Measurements from ENCODE around the gene THAP11.

The THAP11 gene

GRCh38 chr16:67878846-67879245, 36.7 kb downstream of the THAP11 start:
- TF ChIP-seq CTCF (IDR thresholded peaks at IDR 0.05), result no peak

GRCh38 chr16:67879462-67879861, 37.3 kb downstream of the THAP11 start:
- TF ChIP-seq CTCF (IDR thresholded peaks at IDR 0.05), result no peak

DNA sequence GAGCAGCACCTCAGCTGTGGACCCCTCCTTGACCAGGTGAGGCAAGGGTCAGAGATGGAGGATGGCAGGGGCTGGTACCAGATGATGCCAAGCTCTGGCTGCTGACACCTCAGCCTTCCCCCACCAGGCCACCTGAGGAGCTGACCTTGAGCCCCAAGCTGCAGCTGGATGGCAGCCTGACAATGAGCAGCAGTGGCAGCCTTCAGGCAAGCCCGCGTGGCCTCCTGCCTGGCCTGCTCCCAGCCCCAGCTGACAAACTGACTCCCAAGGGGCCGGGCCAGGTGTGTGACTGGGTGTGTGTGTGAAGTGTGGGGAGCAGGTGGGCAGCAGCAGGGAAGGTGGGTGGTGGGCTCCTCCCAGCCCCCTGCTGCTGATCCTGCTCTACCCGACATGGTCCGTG, 37.8 kb downstream of the THAP11 start:
- no peak for TF ChIP-seq CTCF (IDR thresholded peaks at IDR 0.05)

DNA sequence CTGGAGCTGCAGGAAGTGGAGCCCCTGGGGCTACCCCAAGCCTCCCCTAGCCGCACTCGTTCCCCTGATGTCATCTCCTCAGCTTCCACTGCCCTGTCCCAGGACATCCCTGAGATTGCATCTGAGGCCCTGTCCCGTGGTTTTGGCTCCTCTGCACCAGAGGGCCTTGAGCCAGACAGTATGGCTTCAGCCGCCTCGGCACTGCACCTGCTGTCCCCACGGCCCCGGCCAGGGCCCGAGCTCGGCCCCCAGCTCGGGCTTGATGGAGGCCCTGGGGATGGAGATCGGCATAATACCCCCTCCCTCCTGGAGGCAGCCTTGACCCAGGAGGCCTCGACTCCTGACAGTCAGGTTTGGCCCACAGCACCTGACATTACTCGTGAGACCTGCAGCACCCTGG, 38.5 kb downstream of the THAP11 start:
- no peak for TF ChIP-seq CTCF (IDR thresholded peaks at IDR 0.05)

- TF ChIP-seq CTCF (IDR thresholded peaks at IDR 0.05), result no peak
Observed at GRCh38 chr16:67881621-67882161, 39.6 kb downstream of the THAP11 start.

DNA sequence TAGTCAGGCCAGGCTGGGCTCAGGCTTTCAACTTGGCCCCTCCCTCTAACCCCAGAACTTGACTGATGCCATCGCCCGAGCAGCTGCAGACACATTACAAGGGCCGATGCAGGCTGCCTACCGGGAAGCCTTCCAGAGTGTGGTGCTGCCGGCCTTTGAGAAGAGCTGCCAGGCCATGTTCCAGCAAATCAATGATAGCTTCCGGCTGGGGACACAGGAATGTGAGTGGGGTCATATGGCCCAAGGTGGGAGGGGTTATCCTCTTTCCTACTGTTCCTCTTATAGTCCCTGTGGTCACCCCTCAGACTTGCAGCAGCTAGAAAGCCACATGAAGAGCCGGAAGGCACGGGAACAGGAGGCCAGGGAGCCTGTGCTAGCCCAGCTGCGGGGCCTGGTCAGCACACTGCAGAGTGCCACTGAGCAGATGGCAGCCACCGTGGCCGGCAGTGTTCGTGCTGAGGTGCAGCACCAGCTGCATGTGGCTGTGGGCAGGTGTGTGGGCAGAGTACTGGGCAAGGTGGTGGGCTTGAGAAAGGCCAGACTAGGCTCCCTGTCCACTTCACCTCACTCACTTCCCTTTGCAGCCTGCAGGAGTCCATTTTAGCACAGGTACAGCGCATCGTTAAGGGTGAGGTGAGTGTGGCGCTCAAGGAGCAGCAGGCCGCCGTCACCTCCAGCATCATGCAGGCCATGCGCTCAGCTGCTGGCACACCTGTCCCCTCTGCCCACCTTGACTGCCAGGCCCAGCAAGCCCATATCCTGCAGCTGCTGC, 40.4 kb downstream of the THAP11 start:
- no peak for TF ChIP-seq CTCF (IDR thresholded peaks at IDR 0.05)

DNA sequence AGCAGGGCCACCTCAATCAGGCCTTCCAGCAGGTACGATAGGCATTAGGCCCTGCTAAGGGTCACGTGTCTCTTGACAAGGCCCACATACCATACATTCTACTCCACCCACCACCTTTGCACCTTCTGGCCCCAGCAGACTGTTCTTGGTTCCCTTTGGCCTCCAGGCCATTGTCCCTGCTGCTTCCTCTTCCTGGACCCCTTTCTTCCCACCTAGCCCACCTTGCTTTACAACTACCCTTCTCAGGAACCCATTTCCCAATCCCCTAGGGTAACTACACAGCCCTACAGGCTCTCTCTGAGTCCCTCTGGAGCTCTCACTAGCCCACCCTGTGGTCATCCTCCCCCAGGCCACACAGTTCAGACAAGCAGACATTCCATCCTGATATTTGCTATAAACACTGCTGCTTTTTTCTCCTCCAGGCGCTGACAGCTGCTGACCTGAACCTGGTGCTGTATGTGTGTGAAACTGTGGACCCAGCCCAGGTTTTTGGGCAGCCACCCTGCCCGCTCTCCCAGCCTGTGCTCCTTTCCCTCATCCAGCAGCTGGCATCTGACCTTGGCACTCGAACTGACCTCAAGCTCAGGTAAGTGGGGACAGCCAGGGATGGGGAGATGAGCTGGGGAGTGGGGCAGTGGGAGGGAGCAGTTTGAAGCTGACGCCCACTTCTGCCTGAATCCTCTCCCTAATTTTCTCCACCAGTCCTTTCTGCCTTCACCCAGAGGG, 41.2 kb downstream of the THAP11 start:
- no peak for TF ChIP-seq CTCF (IDR thresholded peaks at IDR 0.05)
